AG08395 (cell line): ENCODE data around the gene COMMD1.

Experiments
- DNase-seq: peaks from one replicate; pipeline ENCODE4 v3.0.0; 2012; ENCODE audit warnings: mixed read lengths, low spot score

Gene COMMD1

GRCh38 chr2:62180975-62181374 is 275.5 kb downstream of the COMMD1 start:
- DNase-seq = no peak

- DNase-seq = no peak
These were observed 276.4 kb downstream of the COMMD1 start for GRCh38 chr2:62181843-62182242.

GRCh38 chr2:62184512-62185230 is 279.2 kb downstream of the COMMD1 start:
- no peak for DNase-seq
